ENCODE measurements around the gene BECN2. TPM values are rescaled to one million over a fixed set of nuclear protein-coding genes. Genes with fewer than 3 reads are reported as not detected.

BECN2 gene
- total RNA-seq, 2 donors from 2014 or later: not detected

GRCh38 chr1:241968611-241969010 is 11.0 kb downstream of the BECN2 start:
- 32 to 42% methylated on average over 4 of the region's 4 CpGs for WGBS, 2 donors

DNA sequence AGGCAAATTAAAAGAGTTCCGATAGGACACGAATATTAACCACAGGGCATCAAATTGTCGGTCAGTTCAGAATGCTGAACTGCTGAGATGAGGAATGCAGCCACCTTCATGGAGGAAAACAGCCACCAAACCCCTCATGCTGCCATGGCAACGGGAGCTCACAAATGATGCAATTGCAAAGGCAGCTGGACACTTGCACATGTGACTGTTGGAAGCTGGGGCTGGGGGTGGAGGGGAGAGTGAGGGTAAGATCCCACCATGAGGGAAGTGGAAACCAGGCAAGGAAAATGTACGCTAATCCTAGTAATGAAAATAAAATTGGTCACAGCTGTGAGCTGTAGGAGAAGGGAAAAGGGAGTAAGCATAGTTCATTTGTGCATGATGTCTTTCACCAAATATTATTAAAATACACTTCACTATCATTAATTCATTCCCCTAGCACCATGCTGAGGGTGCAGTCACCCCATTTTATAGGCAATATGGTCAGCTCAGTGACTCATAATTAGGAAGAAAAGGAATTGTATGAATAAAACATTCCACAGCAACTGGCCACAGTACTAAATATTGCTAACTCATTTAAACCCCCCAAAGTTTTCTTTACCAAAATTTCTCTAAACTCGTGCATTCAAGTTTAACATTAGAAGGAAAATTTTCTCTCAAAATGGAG is 15.3 kb downstream of the BECN2 start:
- WGBS, 2 donors: 44 to 51% methylated on average over 6 of the region's 6 CpGs
- no peak for DNase-seq
- TF ChIP-seq POLR2A (IDR thresholded peaks at IDR 0.05) (no peak), CTCF (IDR thresholded peaks at IDR 0.05) (no peak)
- Histone ChIP-seq H3K27me3 (no peaks in the 10 kb centered on the region), H3K27ac (no peak overlapping the region), H3K9me3 (no peaks in the 10 kb centered on the region), H3K36me3 (replicated peaks in 1 of 2; ENCODE audit: insufficient read depth in 1 of 2, low read depth in 2 of 2) (no peaks in the 10 kb centered on the region), H3K4me3 (no peak overlapping the region), H3K4me1 (no peaks in the 10 kb centered on the region)
- intact Hi-C loops (cut with DNase I): no loop called here
- ATAC-seq: no peak

More at GRCh38 chr1:241968611-241969010, 11.0 kb downstream of the BECN2 start:
- Histone ChIP-seq H3K27me3 (no peaks in the 10 kb centered on the region), H3K36me3 (replicated peaks in 1 of 2; ENCODE audit: insufficient read depth in 1 of 2, low read depth in 2 of 2) (no peaks in the 10 kb centered on the region), H3K9me3 (no peaks in the 10 kb centered on the region), H3K4me1 (no peaks in the 10 kb centered on the region), H3K27ac (no peak overlapping the region), H3K4me3 (no peak overlapping the region)
- intact Hi-C loops (cut with DNase I): no loop called here
- no peak for ATAC-seq
- no peak for DNase-seq
- TF ChIP-seq POLR2A (IDR thresholded peaks at IDR 0.05) (no peak), CTCF (IDR thresholded peaks at IDR 0.05) (no peak)

DNA sequence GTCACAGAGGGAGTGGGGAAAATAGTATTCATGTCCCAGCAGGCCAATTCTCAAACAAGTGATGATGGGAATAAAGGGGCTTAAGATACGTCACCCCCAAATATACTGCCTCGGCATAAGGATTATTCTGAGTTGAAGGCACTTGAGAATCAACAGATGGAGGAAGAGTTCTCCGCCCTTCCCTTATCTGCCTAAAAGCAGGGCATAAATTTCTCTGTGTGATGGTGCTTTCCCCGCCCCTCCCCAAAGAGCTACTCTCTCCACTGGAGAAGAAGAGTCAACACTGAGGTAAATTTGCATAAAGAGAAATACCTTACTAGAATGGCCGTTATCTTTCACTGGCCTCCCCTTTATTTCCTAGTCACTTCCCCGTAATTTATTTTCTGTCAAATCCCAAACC is 18.7 kb downstream of the BECN2 start:
- Histone ChIP-seq H3K36me3 (replicated peaks in 1 of 2; ENCODE audit: insufficient read depth in 1 of 2, low read depth in 2 of 2) (no peaks in the 10 kb centered on the region), H3K27me3 (no peaks in the 10 kb centered on the region), H3K4me1 (no peaks in the 10 kb centered on the region), H3K4me3 (no peak overlapping the region), H3K9me3 (no peaks in the 10 kb centered on the region), H3K27ac (no peak overlapping the region)
- DNase-seq (no peak), ATAC-seq (no peak)
- no peak for TF ChIP-seq POLR2A (IDR thresholded peaks at IDR 0.05)
- TF ChIP-seq CTCF (IDR thresholded peaks at IDR 0.05): no peak
- 52 to 56% methylated on average over 6 of the region's 6 CpGs for WGBS, 2 donors
- intact Hi-C loops (cut with DNase I): no loop called here

GRCh38 chr1:241979071-241979470 is 21.5 kb downstream of the BECN2 start:
- Histone ChIP-seq H3K36me3 (replicated peaks in 1 of 2; ENCODE audit: insufficient read depth in 1 of 2, low read depth in 2 of 2) (no peaks in the 10 kb centered on the region), H3K4me3 (no peak overlapping the region), H3K27ac (no peak overlapping the region), H3K27me3 (no peaks in the 10 kb centered on the region), H3K9me3 (no peaks in the 10 kb centered on the region), H3K4me1 (no peaks in the 10 kb centered on the region)
- ATAC-seq (no peak), DNase-seq (no peak)
- TF ChIP-seq POLR2A (IDR thresholded peaks at IDR 0.05) (no peak), CTCF (IDR thresholded peaks at IDR 0.05) (no peak)
- intact Hi-C loops (cut with DNase I): no loop called here
- 90 to 94% methylated on average over 18 of the region's 18 CpGs for WGBS, 2 donors

GRCh38 chr1:241979926-241980325 is 22.4 kb downstream of the BECN2 start:
- H3K9me3 ChIP-seq: no peaks in the 10 kb centered on the region
- no peaks in the 10 kb centered on the region for H3K4me1 ChIP-seq
- no peak for DNase-seq
- intact Hi-C loops (cut with DNase I): no loop called here
- no peak for ATAC-seq
- TF ChIP-seq CTCF (IDR thresholded peaks at IDR 0.05): no peak
- 73 to 91% methylated on average over 1 of the region's 1 CpG for WGBS, 2 donors
- no peaks in the 10 kb centered on the region for H3K36me3 ChIP-seq (replicated peaks in 1 of 2; ENCODE audit: insufficient read depth in 1 of 2, low read depth in 2 of 2)
- H3K4me3 ChIP-seq: no peak overlapping the region
- H3K27me3 ChIP-seq: no peaks in the 10 kb centered on the region
- H3K27ac ChIP-seq: no peak overlapping the region

Measured in body of pancreas (tissue), 4 donors.